ENCODE results near the gene PHF21B. TPM values are rescaled to one million over a fixed set of nuclear protein-coding genes. Genes with fewer than 3 reads are reported as not detected.

Gene PHF21B
- total RNA-seq, 1 donor from 2014 or later: not detected

DNA sequence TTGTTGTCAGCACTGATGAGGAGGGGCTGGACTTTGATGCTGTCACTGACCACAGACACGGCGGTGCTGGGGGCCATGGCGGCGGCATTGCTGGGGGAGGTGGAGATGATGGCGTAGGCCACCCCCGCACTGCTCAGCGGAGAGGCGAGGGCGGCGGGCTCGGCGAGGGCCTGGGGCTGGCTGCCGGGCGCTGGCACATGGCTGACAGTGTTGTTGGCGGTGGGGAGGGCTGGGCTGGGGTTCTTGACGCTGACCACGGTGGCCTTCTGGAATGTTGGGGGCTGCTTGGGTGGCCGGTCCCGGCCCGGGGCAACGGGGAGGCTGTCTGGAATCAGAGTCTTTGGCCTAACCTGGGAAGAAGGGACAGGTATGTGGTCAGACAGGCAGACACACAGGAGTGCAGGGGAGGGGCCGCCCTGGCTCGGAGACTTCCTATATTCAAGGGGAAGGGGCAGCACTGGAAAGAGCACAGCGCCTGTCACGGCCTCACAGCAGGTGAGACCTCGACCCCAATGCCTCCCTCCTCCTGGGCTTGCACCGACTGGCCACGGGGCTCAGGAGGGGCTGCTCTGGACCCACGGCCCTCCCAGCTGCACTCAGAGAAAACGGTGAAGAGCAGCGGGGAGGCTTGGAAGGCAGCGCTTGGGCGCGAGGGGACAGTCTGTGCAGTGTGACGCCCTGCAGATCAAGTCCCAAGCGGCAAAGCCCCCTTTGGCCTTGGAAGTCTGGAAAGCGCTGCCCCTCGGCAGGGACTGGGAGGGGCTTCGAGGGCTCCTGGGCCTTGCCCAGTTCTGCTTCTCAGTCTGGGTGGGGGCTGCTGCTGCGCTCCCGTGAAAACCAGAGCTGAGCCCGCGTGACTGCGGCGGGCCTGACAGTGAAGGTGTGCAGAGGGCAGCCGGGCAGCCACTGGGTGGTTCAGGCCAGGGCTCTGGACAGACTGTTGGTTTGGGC is 93.2 kb downstream of the PHF21B start:
- TF ChIP-seq, protein P1, sequence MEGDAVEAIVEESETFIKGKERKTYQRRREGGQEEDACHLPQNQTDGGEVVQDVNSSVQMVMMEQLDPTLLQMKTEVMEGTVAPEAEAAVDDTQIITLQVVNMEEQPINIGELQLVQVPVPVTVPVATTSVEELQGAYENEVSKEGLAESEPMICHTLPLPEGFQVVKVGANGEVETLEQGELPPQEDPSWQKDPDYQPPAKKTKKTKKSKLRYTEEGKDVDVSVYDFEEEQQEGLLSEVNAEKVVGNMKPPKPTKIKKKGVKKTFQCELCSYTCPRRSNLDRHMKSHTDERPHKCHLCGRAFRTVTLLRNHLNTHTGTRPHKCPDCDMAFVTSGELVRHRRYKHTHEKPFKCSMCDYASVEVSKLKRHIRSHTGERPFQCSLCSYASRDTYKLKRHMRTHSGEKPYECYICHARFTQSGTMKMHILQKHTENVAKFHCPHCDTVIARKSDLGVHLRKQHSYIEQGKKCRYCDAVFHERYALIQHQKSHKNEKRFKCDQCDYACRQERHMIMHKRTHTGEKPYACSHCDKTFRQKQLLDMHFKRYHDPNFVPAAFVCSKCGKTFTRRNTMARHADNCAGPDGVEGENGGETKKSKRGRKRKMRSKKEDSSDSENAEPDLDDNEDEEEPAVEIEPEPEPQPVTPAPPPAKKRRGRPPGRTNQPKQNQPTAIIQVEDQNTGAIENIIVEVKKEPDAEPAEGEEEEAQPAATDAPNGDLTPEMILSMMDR (IDR thresholded peaks at IDR 0.05): no peak
- Mint-ChIP-seq H3K27me3 (no peaks in the 10 kb centered on the region), H3K36me3 (ENCODE audit: low read depth) (no peaks in the 10 kb centered on the region), H3K4me1 (no peaks in the 10 kb centered on the region), H3K4me3 (no peak overlapping the region), H3K27ac (no peak overlapping the region), H3K9me3 (peaks cover 5% of the 10 kb centered on the region)
- ChIA-PET POLR2A (no interaction called here), CTCF (no interaction called here)
- DNase-seq: no peak
- no peak for ATAC-seq (ENCODE audit: low read depth)
- intact Hi-C loops (cut with micrococcal nuclease): no loop called here

DNA sequence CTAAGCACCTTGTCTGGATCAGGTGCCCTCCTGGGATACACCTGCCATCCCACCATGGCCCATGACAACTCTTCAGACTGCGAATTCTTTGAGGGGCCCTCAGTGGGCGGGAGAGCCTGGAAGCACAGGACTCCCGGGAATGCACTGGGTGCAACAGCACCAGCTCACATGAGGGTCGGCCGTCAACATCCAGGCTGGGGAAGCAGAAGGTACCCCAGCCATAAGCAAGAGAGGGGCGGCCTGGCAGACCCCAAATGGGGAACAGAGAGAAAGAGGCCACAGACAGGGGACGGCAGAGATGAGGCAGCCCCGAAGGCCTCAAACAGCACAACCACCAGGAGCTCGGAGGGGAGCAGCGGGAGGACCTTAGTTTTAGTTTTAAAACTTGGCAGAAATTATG is 94.4 kb downstream of the PHF21B start:
- H3K36me3 Mint-ChIP-seq (ENCODE audit: low read depth): no peaks in the 10 kb centered on the region
- POLR2A ChIA-PET: no interaction called here
- no peak overlapping the region for H3K4me3 Mint-ChIP-seq
- DNase-seq (no peak), ATAC-seq (ENCODE audit: low read depth) (no peak)
- no peaks in the 10 kb centered on the region for H3K27me3 Mint-ChIP-seq
- CTCF ChIA-PET: no interaction called here
- TF ChIP-seq, protein P1 (IDR thresholded peaks at IDR 0.05): no peak
- intact Hi-C loops (cut with micrococcal nuclease): no loop called here
- no peak overlapping the region for H3K27ac Mint-ChIP-seq
- peaks cover 11% of the 10 kb centered on the region for H3K9me3 Mint-ChIP-seq
- no peaks in the 10 kb centered on the region for H3K4me1 Mint-ChIP-seq

GRCh38 chr22:44914026-44914721 is 95.6 kb downstream of the PHF21B start:
- ATAC-seq (ENCODE audit: low read depth) (no peak), DNase-seq (no peak)
- no peaks in the 10 kb centered on the region for H3K36me3 Mint-ChIP-seq (ENCODE audit: low read depth)
- CTCF ChIA-PET: no interaction called here
- H3K27me3 Mint-ChIP-seq: no peaks in the 10 kb centered on the region
- POLR2A ChIA-PET: interaction anchor here (0.6 to 0.7 kb wide), 2 partner anchors 408 to 914 kb away, joined by 3 to 8 read pairs; no protein-coding TSS in a partner anchor
- intact Hi-C loops (cut with micrococcal nuclease): no loop called here
- TF ChIP-seq, protein P1 (IDR thresholded peaks at IDR 0.05): no peak
- H3K27ac Mint-ChIP-seq: no peak overlapping the region
- no peak overlapping the region for H3K4me3 Mint-ChIP-seq
- peaks cover 11% of the 10 kb centered on the region for H3K9me3 Mint-ChIP-seq
- H3K4me1 Mint-ChIP-seq: no peaks in the 10 kb centered on the region

GRCh38 chr22:44913198-44913983 is 96.4 kb downstream of the PHF21B start:
- ChIA-PET POLR2A (interaction anchor here (0.6 to 0.7 kb wide), 2 partner anchors 409 to 913 kb away, joined by 3 to 8 read pairs; no protein-coding TSS in a partner anchor), CTCF (no interaction called here)
- intact Hi-C loops (cut with micrococcal nuclease): no loop called here
- ATAC-seq (ENCODE audit: low read depth) (no peak), DNase-seq (no peak)
- Mint-ChIP-seq H3K9me3 (peaks cover 11% of the 10 kb centered on the region), H3K4me3 (no peak overlapping the region), H3K27me3 (no peaks in the 10 kb centered on the region), H3K4me1 (no peaks in the 10 kb centered on the region), H3K36me3 (ENCODE audit: low read depth) (no peaks in the 10 kb centered on the region), H3K27ac (no peak overlapping the region)
- TF ChIP-seq, protein P1 (IDR thresholded peaks at IDR 0.05): no peak
